ENCODE measurements around the gene H2BW1. TPM values are rescaled to one million over a fixed set of nuclear protein-coding genes. Genes with fewer than 3 reads are reported as not detected.

The H2BW1 gene
- total RNA-seq, 1 donor from 2014 or later, result not detected

Other genes starting within 250 kb of the H2BW1 start
- 0.59 TPM for gene PLP1, start 236.9 kb downstream of the H2BW1 start, total RNA-seq
- gene RAB9B, start 181.5 kb downstream of the H2BW1 start, total RNA-seq, result 0.59 TPM
- gene TMSB15B, start 51.1 kb downstream of the H2BW1 start, total RNA-seq, result 1.2 TPM
- gene H2BW2, start 26.2 kb upstream of the H2BW1 start, total RNA-seq, result not detected
- gene TMSB15C, start 62.5 kb upstream of the H2BW1 start, total RNA-seq, result 1.2 TPM
- 0.24 TPM for gene ZCCHC18, start 98.8 kb upstream of the H2BW1 start, total RNA-seq
- gene SLC25A53, start 143.3 kb upstream of the H2BW1 start, total RNA-seq, result 13.4 TPM
- gene FAM199X, start 152.7 kb upstream of the H2BW1 start, total RNA-seq, result 16.6 TPM
- not detected for gene ESX1, start 241.2 kb upstream of the H2BW1 start, total RNA-seq

Measured in lower lobe of right lung (tissue), 1 donor.